HepG2 (cell line): Measurements from ENCODE around the gene MXI1. TPM values are rescaled to one million over a fixed set of nuclear protein-coding genes. Genes with fewer than 3 reads are reported as not detected.

Experiments
- ATAC-seq: fragments of 200-7000 bp; cut with Tn5 transposase; 3 replicates; pipeline ENCODE4 v1.9.1; 2020; ENCODE audit warnings: mild to moderate bottlenecking, moderate library complexity
- BruUV-seq: library from RNA; stranded (reverse); fragments of 400-500 nt; replicated peaks from 2 replicates; lab custom pipeline; 2021; lab: Mats Ljungman, UMichigan
- CTCF ChIA-PET: fragments of 300-600 bp; formaldehyde crosslinking; extraction: SDS; loops from one replicate; lab custom pipeline; 2021; ENCODE audit warnings: low total read pairs, inconsistent platforms, low intra/inter-chr PET ratio; lab: Yijun Ruan, JAX
- POLR2A ChIA-PET: fragments of 350-600 bp; sonication (Branson Sonifier 250); formaldehyde crosslinking; loops from one replicate; lab custom pipeline; 2020; ENCODE audit warnings: antibody characterized with exemption, inconsistent platforms; lab: Yijun Ruan, JAX
- DNase-seq: peaks from one replicate; pipeline ENCODE4 v3.0.0-alpha.2; 2015; ENCODE audit warnings: low spot score
- FAIRE-seq: peaks from 3 replicates; lab custom pipeline; 2011; peaks lifted over from hg19 to GRCh38; lab: Jason Lieb, UNC
- H2AFZ ChIP-seq: one replicate; pipeline ENCODE4 v1.6.1; 2011; ENCODE audit warnings: low read length, inconsistent platforms
- H3K27ac ChIP-seq: fragments of 300-600 bp; 3 replicates; pipeline ENCODE4 v1.8.0; 2011; ENCODE audit warnings: mixed run types, mild to moderate bottlenecking, mixed read lengths, low read length, inconsistent platforms; ENCODE audit not compliant: insufficient read depth; ENCODE audit errors: extremely low read length
- H3K27me3 ChIP-seq, 2 experiments: fragments of 200-600 bp in 1 of 2; 2 replicates in 1 of 2; 3 replicates in 1 of 2; pipeline versions ENCODE4 v1.6.0 to v1.8.0; 2011; ENCODE audit warnings: low read length in 2 of 2, mild to moderate bottlenecking in 2 of 2, moderate library complexity in 2 of 2, inconsistent platforms in 1 of 2; ENCODE audit not compliant: insufficient read depth in 2 of 2, control insufficient read depth in 1 of 2
- H3K36me3 ChIP-seq, 2 experiments: fragments of 200-600 bp in 1 of 2; replicated peaks in 1 of 2; 2 replicates in 1 of 2; 3 replicates in 1 of 2; pipeline versions ENCODE4 v1.5.1 to v1.8.0; 2011; ENCODE audit warnings: low read length in 2 of 2, inconsistent platforms in 1 of 2; ENCODE audit not compliant: insufficient read depth in 2 of 2, control insufficient read depth in 1 of 2
- H3K4me1 ChIP-seq: 2 replicates; pipeline ENCODE4 v1.5.1; 2012; ENCODE audit warnings: low read length, inconsistent platforms; ENCODE audit not compliant: insufficient read depth
- H3K4me2 ChIP-seq: 2 replicates; pipeline ENCODE4 v1.6.0; 2011; ENCODE audit warnings: low read depth, low read length, inconsistent platforms
- H3K4me3 ChIP-seq, 3 experiments: fragments of 200-600 bp in 1 of 3; sonication (generic), shearing (Covaris generic) in 1 of 3; replicated peaks in 1 of 3; 2 replicates each; pipeline ENCODE4 v1.5.1; 2011 to 2016; ENCODE audit warnings: low read length in 3 of 3, inconsistent platforms in 2 of 3, low read depth in 2 of 3, mild to moderate bottlenecking in 2 of 3, control low read depth in 1 of 3, mixed read lengths in 1 of 3; ENCODE audit not compliant: insufficient read depth in 1 of 3
- H3K79me2 ChIP-seq: one replicate; pipeline ENCODE4 v1.6.1; 2011; ENCODE audit warnings: low read length, inconsistent platforms; ENCODE audit not compliant: insufficient read depth
- H3K9ac ChIP-seq: 2 replicates; pipeline ENCODE4 v1.6.0; 2011; ENCODE audit warnings: mild to moderate bottlenecking, low read depth, low read length, inconsistent platforms; ENCODE audit not compliant: insufficient read depth
- H3K9me3 ChIP-seq: 2 replicates; pipeline ENCODE4 v1.5.1; 2012; ENCODE audit warnings: mild to moderate bottlenecking, low read length
- H4K20me1 ChIP-seq: 2 replicates; pipeline ENCODE4 v1.6.0; 2011; ENCODE audit warnings: inconsistent platforms, mild to moderate bottlenecking, low read length, moderate library complexity; ENCODE audit not compliant: insufficient read depth
- FOXC1 ChIP-seq: sonication (generic); formaldehyde crosslinking; IDR thresholded peaks from 2 replicates; pipeline ENCODE4 v1.8.0; 2022; ENCODE audit warnings: mild to moderate bottlenecking, missing genetic modification reagents, borderline replicate concordance
- GLMP ChIP-seq: sonication (generic); formaldehyde crosslinking; IDR thresholded peaks from 2 replicates; pipeline ENCODE4 v1.9.0; 2021; ENCODE audit warnings: missing genetic modification reagents, mild to moderate bottlenecking, borderline replicate concordance
- GPBP1L1 ChIP-seq: sonication (generic); formaldehyde crosslinking; IDR thresholded peaks from 2 replicates; pipeline ENCODE4 v1.5.0; 2020; ENCODE audit warnings: mild to moderate bottlenecking, missing genetic modification reagents
- RXRA ChIP-seq: sonication (generic); formaldehyde crosslinking; IDR thresholded peaks from 2 replicates; pipeline ENCODE4 v1.5.1; 2020; ENCODE audit warnings: missing genetic modification reagents
- ZNF768 ChIP-seq: sonication (generic); formaldehyde crosslinking; IDR thresholded peaks from 2 replicates; pipeline ENCODE4 v1.4.0; 2020; ENCODE audit warnings: missing genetic modification reagents
- WGBS: methylation state at CpG from one replicate; pipeline ENCODE4 v1.1.6; 2017; ENCODE audit warnings: low lambda C conversion rate; 5-methylcytosine and 5-hydroxymethylcytosine counted together
- in situ Hi-C: cut with HindIII; loops from 2 replicates; pipeline ENCODE4 v1.10.0; 2017; ENCODE audit warnings: low pct_unique_long_range_greater_than_20kb; ENCODE audit not compliant: extremely low pct_ligation_motif_present
- intact Hi-C: fragments of 100-400 bp; cut with micrococcal nuclease; formaldehyde crosslinking; loops from one replicate; pipeline ENCODE4 v1.10.0; 2022; ENCODE audit not compliant: unreplicated experiment
- polyA plus RNA-seq, 8 experiments: library from polyadenylated mRNA; depleted of rRNA in 3 of 8; stranded (reverse) in 7 of 8; unstranded in 1 of 8; fragments of >200 nt; fragmentation: Illumina TruSeq in 4 of 8; extraction: Trizol in 4 of 8; gene quantifications; 2 replicates each; pipeline versions ENCODE4 v1.2.1 to v1.2.3, GENCODE V29; 2011 to 2016; ENCODE audit warnings: low read depth in 4 of 8, missing spikeins in 1 of 8, mixed read lengths in 1 of 8; ENCODE audit not compliant: insufficient read depth in 1 of 8
- total RNA-seq, 5 experiments: library from RNA; depleted of rRNA; stranded (reverse); fragments of >200 nt; fragmentation: Illumina TruSeq; extraction: Trizol; gene quantifications; 2 replicates each; pipeline ENCODE4 v1.2.3, GENCODE V29; 2016; ENCODE audit warnings: low read depth in 1 of 5

The MXI1 gene
- total and polyA plus RNA-seq, 2 of the 13 experiments (the other 11 are each of a cell fraction or from before 2014, with no cell fraction given): 6.6 to 22.0 TPM

GRCh38 chr10:110334061-110334656 is 126.8 kb downstream of the MXI1 start:
- ChIA-PET CTCF (no interaction called here), POLR2A (no interaction called here)
- H3K4me3 ChIP-seq: no peak overlapping the region
- FAIRE-seq (no peak), DNase-seq (no peak), ATAC-seq (no peak)
- H3K4me2 ChIP-seq: no peak overlapping the region
- no peaks in the 10 kb centered on the region for H3K9me3 ChIP-seq
- H2AFZ ChIP-seq: no peak overlapping the region
- WGBS: 14% methylated on average over 5 of the region's 5 CpGs
- H3K9ac ChIP-seq: no peak overlapping the region
- no peaks in the 10 kb centered on the region for H3K4me1 ChIP-seq
- in situ Hi-C loops (no loop called here), intact Hi-C loops (no loop called here)
- no peak overlapping the region for H3K27ac ChIP-seq
- no peaks in the 10 kb centered on the region for H3K79me2 ChIP-seq
- H4K20me1 ChIP-seq: no peaks in the 10 kb centered on the region
- H3K36me3 ChIP-seq: no peaks in the 10 kb centered on the region
- H3K27me3 ChIP-seq: peaks cover 0 to 12% of the 10 kb centered on the region in 2 experiments; a peak in 3 of 5 replicates
- no TSS peak for BruUV-seq
- TF ChIP-seq GLMP (CRISPR knock-in tag): no peak
- no peak for TF ChIP-seq FOXC1 (CRISPR knock-in tag)
- TF ChIP-seq ZNF768 (CRISPR knock-in tag): peak; percentile 52; the same call in 1 of the 2 replicates
- no peak for TF ChIP-seq RXRA (CRISPR knock-in tag)
- no peak for TF ChIP-seq GPBP1L1 (CRISPR knock-in tag)
- TF ChIP-seq, all 625 proteins: peak for 1
